MM.1S (cell line): ENCODE results near the gene IFNGR2.

Source experiments
- CTCF ChIP-seq: fragments of 300-600 bp; sonication (generic); IDR thresholded peaks from 2 replicates; pipeline ENCODE4 v1.5.1; 2016; ENCODE audit warnings: antibody characterized with exemption, low read length, mixed read lengths
- EZH2 ChIP-seq: fragments of 300-600 bp; sonication (generic); optimal IDR thresholded peaks from 2 replicates; pipeline ENCODE3; 2017; ENCODE audit warnings: low read depth, mild to moderate bottlenecking, antibody characterized with exemption, low read length, mixed read lengths
- EZH2phosphoT487 ChIP-seq: fragments of 300-600 bp; sonication (generic); IDR thresholded peaks from 2 replicates; pipeline ENCODE4 v1.6.1; 2018; ENCODE audit warnings: antibody characterized with exemption, low read length

- TF ChIP-seq EZH2 (no peak), CTCF (no peak), EZH2phosphoT487 (no peak)
Observed at GRCh38 chr21:33419538-33420123, 16.4 kb downstream of the IFNGR2 start.
